ENCODE measurements around the gene GRID2.
"Not testable (repeated sequence)": the region's sequence is repeated elsewhere in the genome, so short reads cannot be mapped to it uniquely, and the experiment has no call there.

Gene GRID2

DNA sequence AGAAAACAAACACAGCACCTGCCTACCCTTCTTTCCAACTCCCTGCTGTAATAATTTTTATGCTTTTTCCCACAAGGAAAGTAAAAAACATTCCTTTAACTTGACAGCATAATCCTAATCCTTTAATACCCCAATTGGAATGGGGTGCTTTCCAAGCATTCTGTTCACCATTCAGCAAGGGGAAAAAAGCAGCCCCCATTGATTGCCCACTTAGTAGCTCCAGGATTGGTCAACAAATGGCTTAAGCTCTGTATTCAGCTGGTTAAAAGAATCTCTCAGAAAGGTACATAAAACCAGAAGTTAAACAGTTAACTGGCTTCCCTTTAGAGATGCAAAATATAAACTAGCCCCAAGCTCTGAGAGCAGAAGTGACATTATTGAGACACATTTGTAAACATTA lies 1330.0 kb downstream of the GRID2 start:
- DNase-seq = no peak

GRCh38 chr4:93635943-93636342 lies 1332.2 kb downstream of the GRID2 start:
- DNase-seq = no peak

GRCh38 chr4:93645120-93645519 lies 1341.4 kb downstream of the GRID2 start:
- no peak for DNase-seq

GRCh38 chr4:93646233-93646930 lies 1342.6 kb downstream of the GRID2 start:
- DNase-seq = no peak

GRCh38 chr4:93648258-93648657 lies 1344.5 kb downstream of the GRID2 start:
- DNase-seq = no peak

DNA sequence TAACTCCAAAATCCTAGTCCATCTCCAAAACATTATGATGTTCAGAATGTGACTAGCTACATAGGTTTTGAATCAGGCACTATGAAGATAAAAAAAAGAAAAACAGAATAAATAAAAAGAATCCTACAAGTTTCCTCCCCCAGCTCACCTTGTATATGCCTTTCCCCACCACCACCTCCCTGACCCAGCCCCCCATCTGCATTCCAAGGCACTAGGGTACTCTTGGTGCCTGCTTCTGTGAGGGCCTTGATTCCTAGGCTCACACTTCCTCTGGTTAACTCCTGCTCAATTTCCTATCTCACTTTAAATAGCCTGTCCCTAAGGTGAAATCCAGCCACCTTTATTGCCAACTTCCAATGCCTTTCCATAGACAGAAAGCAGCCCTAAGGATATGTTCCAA lies 1346.1 kb downstream of the GRID2 start:
- no peak for DNase-seq

DNA sequence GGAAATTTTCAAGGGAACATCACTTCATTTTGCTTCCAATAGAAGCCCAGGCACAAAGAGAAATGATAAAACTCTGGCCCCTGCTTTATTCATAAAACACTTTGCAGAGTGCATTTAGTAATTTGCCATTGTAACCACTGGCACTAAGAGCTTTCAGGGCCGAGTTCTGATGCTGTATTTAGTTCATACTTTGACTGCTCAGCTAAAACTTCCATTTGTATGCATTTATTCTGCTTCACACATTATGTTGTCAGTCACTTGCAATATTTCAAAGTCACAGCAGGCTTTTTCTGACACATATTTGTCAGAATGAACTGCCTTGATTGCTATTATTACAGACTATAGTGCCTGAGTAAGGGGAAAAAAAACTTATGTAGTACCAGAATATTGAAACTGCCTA lies 1350.4 kb downstream of the GRID2 start:
- no peak for DNase-seq

DNA sequence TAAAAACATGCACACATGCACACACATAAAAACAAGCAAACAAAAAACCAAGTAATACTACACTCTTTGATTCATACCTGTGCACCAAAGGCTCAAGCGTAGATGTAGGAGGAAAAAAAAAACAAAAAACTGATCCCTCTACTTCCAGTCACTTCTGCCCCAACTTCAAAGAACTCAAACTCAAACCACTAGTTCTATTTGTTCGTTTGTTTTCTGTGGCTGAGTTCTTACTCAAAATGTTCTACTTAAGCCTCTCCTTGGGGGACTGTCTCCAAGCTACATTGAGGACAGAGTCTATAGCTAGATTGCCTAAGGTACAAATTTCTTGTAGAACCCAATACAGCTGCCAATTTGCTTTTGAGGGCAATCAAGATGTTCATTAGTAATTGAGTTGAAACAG lies 1353.8 kb downstream of the GRID2 start:
- no peak for DNase-seq

GRCh38 chr4:93658443-93658842 lies 1354.7 kb downstream of the GRID2 start:
- no peak for DNase-seq

GRCh38 chr4:93659629-93660028 lies 1355.9 kb downstream of the GRID2 start:
- DNase-seq = no peak

DNA sequence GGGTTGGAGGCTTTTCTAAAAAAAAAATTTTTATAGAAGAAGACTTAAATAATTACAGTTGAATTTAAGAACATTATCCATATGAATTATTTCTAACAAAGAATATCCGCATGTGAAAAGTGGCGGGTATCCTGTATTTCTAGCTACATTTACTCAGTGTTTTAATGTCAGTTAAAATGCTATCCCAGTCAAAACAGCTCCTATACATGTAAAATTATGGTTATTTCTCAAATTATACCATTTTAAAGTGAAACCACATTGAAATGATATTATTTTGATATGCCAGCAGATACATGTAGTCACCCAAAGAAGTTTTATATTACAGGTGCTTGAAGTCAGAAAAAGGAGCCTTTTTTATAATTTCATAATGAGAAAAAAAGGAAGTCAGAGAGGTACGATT lies 1356.3 kb downstream of the GRID2 start:
- DNase-seq = no peak

DNA sequence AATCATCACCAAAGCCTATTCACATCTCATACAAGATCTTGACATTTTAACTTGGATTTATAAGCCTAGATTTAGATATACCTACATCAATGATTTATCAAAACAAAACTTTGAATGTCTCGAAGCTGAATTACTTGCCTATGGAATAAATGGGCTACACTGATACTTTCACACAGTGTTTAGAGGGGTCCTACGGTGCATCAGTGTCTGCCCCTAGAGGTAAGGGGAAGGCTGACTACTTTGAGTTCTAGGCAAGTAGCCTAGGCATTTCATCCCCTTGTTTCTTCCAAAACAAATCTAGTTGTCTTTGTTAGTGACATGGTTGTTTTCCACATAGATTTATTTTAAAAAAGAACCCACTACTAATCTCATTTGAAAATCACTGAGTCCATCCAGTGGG lies 1366.7 kb downstream of the GRID2 start:
- no peak for DNase-seq

DNA sequence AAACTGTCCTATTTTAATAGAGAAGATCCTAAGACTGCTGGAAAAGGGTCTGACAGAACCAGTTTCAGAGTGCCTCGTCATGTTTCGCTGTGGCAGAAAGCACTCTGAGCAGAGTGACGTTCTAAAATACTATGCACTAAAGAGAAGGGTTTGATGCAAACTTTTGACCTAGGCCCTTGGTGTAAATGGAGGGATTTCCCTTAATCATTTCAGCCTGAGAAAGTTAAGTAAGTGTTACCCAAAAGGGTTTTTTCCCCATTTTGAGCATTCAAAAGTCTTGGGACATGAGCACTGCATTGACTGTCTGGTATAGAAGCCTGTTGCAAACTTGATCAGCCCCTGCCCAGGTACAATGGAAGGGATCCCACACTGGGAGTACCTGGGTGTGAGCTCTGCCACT lies 1367.3 kb downstream of the GRID2 start:
- DNase-seq = no peak

GRCh38 chr4:93676937-93677336 lies 1373.2 kb downstream of the GRID2 start:
- DNase-seq = not testable (repeated sequence)

DNA sequence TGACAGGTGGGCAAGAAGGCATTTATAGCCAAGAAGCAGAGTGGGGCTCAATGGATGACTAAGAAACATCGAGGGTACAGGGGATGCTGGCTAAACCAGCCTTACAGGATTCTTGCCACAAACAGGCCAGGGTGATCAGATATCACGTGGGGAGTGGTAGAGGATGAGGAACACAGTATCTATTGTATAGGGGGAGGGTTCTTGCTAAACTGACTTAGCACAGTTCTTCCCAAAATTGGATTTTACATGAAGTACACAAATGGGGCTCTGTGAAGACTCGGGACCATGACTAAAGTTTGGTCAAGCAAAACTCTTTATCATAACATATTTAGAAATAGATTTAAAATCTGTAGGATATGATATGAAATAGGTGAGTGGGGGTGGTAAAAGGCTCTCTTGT lies 1380.8 kb downstream of the GRID2 start:
- DNase-seq = no peak

- DNase-seq = no peak
Measured at GRCh38 chr4:93687304-93687703, 1383.5 kb downstream of the GRID2 start.

DNA sequence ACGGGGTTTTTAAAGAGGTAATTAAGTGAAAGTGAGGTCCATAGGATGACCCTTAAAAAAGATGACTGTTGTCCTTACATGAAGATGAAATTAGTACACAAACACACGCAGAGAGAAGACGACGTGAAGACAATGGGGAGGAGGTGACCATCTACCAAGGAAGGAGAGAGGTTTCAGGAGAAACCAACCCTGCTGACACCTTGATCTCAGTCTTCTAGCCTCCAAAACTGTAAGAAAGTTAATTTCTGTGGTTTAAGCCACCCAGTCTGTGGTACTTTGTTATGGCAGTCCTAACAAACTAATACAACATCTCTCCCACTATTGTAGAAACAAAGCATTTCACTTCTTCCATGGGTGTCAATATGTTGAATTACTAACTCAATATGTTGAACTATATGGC lies 1385.2 kb downstream of the GRID2 start:
- DNase-seq = no peak

DNA sequence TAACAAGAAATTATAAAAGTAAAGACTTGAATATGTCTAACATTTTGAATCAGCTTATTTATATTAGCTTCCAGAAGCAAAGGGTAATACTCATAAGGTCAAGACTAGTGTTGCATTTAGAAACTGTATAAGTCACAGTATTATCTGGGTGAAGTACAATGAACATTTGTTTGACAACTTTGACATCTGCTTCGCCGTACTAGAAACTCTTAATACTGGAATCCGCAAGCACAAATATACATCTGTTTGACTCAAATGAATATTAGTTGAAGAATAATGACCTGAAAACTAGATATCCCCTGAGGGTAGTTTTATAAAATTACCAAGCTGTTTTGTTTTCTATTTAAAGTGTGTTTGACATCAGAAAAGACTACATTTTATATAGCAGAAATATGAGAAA lies 1389.4 kb downstream of the GRID2 start:
- DNase-seq = no peak

GRCh38 chr4:93698686-93699085 lies 1394.9 kb downstream of the GRID2 start:
- no peak for DNase-seq

DNA sequence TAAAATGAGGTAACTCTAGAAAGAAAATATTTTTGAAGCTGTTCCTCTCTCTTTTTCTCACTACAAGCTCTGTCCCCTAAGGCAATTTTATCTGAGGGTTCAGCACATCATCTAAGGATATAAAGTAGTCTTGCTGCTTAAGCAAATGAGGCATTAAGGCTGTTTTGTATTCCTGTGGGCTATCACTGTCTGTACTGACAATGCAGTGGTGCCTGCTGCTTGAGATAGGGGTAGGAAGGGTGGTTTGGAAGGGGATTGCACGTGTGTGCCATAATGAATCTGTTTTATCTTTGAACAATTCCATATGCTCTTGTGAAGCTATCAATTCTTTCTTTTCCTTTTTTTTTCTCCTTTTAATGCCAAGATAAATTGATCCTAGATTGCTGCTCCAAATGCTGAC lies 1396.8 kb downstream of the GRID2 start:
- DNase-seq = no peak

DNA sequence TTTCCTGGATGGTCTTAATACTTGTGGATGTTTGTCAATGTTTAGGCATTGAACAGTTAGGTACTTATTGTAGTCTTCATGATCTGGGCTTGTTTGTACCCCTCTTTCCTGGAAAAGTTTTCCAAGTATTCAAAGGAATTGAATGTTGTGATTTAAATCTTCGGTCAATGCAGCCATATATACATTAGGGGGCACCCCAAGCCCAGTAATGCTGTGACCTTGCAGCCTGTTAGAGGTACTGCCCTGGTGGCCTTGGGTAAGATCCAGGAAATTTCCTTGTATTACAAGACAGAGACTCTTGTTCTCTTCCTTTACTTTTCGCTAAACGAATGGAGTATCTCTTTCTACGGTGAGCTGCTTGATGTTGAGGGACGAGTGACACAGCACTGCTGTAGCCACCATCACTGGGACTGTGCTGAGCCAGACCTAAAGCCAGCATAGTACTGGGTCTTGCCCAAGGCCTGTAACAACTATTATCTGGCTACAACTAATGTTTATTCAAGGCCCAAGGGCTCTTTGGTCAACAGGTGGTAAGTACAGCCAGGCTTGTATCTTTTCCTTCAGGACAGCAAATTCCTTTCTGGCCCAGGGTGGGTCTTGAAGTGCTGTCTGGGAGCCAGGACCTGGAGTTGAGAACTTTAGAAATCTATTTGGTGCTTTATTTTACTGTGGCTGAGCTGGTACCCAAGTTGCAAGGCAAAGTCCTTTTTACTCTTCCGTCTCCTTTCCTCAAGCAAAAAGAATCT lies 1406.5 kb downstream of the GRID2 start:
- DNase-seq = no peak

DNA sequence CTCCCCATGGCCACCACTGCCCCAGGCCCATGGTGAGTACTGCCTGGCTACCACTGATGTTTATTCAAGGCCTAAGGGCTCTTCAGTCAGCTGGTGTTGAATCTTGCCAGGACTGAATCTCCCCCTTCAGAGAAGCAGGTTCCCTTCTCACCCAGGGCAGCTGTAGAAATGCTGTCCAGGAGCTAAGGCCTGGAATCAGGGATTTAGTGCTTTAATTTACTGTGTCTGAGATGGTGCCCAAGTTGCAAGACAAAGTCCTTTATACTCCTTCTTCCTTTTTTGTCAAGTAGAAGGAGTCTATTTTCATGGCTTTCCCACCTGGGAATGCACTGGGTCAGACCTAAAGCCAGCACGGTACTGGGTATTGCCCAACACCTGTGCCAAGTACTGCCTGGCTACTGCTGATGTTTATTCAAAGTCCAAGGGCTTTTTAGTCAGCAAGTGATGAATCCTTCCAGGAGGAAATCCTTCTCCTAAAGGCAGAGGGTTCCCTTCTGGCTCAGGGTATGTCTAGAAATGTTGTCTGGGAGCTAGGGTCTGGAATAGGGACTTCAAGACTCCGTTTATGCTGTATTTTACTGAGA lies 1407.2 kb downstream of the GRID2 start:
- no peak for DNase-seq

DNA sequence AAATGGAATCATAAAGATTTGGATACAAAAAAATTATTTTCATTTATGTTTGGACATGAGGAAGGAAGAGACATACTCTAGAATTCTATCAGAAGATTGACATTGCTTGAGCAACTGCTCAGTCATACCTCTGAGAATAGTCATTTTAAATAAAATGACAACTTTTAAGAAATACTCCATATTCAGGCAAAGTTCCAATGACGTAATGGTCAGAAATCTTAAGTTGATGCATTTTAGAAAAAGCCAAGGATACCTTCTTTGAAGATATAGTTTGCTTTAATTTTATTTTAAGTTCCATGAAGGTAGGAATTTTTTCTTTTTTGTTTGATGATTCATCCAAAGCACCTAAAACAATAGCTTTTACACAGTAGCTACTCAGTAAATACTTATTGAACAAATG lies 1414.5 kb downstream of the GRID2 start:
- no peak for DNase-seq

DNA sequence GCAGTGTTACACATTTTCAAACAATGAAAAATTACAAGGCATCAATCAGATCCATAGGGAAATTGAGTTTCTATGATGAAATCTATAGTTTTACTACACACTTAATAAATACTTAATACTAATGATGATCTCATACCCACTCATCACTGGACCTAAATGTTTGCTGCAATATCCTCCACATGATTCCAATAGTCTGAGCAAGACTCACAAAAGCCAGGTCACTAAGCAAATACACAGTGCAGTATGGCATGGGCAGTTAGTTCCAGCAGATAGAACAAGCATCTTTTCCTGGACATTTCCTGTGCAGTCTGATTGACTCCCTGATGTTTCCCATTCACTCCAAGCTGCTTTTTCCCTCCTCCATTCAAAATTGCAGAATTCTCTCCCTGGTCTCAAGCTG lies 1415.8 kb downstream of the GRID2 start:
- DNase-seq = no peak

All from NCI-H2107 (cell line).